IMR-90 (cell line): ENCODE measurements around the gene OSCP1. TPM values are rescaled to one million over a fixed set of nuclear protein-coding genes. Genes with fewer than 3 reads are reported as not detected.

Source experiments
- ATAC-seq: fragments of 200-7000 bp; cut with Tn5 transposase; 2 replicates; pipeline ENCODE4 v1.9.1; 2020; ENCODE audit warnings: low read depth, mild to moderate bottlenecking, moderate library complexity
- BruUV-seq: library from RNA; stranded (reverse); fragments of 400-500 nt; replicated peaks from 2 replicates; lab custom pipeline; 2021; lab: Mats Ljungman, UMichigan
- CTCF ChIA-PET: fragments of 300-600 bp; formaldehyde crosslinking; extraction: SDS; loops from one replicate; lab custom pipeline; 2021; ENCODE audit warnings: antibody characterized with exemption; lab: Yijun Ruan, JAX
- POLR2A ChIA-PET: fragments of 300-600 bp; sonication (Branson Sonifier 250); formaldehyde crosslinking; loops from one replicate; lab custom pipeline; 2022; ENCODE audit warnings: antibody characterized with exemption; ENCODE audit not compliant: unreplicated experiment; lab: Charles Lee
- DNase-seq: peaks from one replicate; pipeline ENCODE4 v3.0.0; 2013
- H2AFZ ChIP-seq: replicated peaks from 2 replicates; pipeline ENCODE3; 2013; ENCODE audit warnings: low read length, mild to moderate bottlenecking; ENCODE audit not compliant: poor library complexity
- H2AK5ac ChIP-seq: 2 replicates; pipeline ENCODE4 v1.6.1; 2013; ENCODE audit warnings: low read depth, low read length, inconsistent platforms
- H2AK9ac ChIP-seq: replicated peaks from 2 replicates; pipeline ENCODE3; 2013; ENCODE audit warnings: mild to moderate bottlenecking, low read depth, low read length, moderate library complexity; ENCODE audit not compliant: poor library complexity
- H2BK120ac ChIP-seq: 2 replicates; pipeline ENCODE4 v1.6.1; 2013; ENCODE audit warnings: low read depth, low read length, inconsistent platforms
- H2BK15ac ChIP-seq: 3 replicates; pipeline ENCODE4 v1.6.1; 2013; ENCODE audit warnings: low read depth, low read length, inconsistent platforms
- H2BK20ac ChIP-seq: 2 replicates; pipeline ENCODE4 v1.6.1; 2013; ENCODE audit warnings: low read depth, mild to moderate bottlenecking, inconsistent platforms, low read length, moderate library complexity
- H2BK5ac ChIP-seq: 2 replicates; pipeline ENCODE4 v1.6.1; 2013; ENCODE audit warnings: mild to moderate bottlenecking, low read depth, low read length, inconsistent platforms; ENCODE audit not compliant: poor library complexity, severe bottlenecking
- H3K14ac ChIP-seq: replicated peaks from 2 replicates; pipeline ENCODE4 v1.6.1; 2013; ENCODE audit warnings: low read depth, low read length, inconsistent platforms
- H3K18ac ChIP-seq: 2 replicates; pipeline ENCODE4 v1.6.1; 2013; ENCODE audit warnings: low read depth, low read length, control low read depth
- H3K23ac ChIP-seq: 2 replicates; pipeline ENCODE4 v1.6.1; 2013; ENCODE audit warnings: low read depth, low read length, inconsistent platforms
- H3K27ac ChIP-seq: 2 replicates; pipeline ENCODE4 v1.5.1; 2013; ENCODE audit warnings: mild to moderate bottlenecking, control low read depth, low read length; ENCODE audit not compliant: insufficient read depth
- H3K27me3 ChIP-seq: 2 replicates; pipeline ENCODE4 v1.6.1; 2013; ENCODE audit warnings: low read length; ENCODE audit not compliant: control insufficient read depth, insufficient read depth
- H3K36me3 ChIP-seq: 2 replicates; pipeline ENCODE4 v1.6.1; 2013; ENCODE audit warnings: low read length, mixed read lengths; ENCODE audit not compliant: control insufficient read depth, insufficient read depth
- H3K4ac ChIP-seq: 2 replicates; pipeline ENCODE4 v1.6.1; 2013; ENCODE audit warnings: low read depth, low read length, inconsistent platforms
- H3K4me1 ChIP-seq: 2 replicates; pipeline ENCODE4 v1.6.1; 2013; ENCODE audit warnings: low read length, mixed read lengths; ENCODE audit not compliant: control insufficient read depth, insufficient read depth
- H3K4me2 ChIP-seq: 2 replicates; pipeline ENCODE4 v1.6.1; 2013; ENCODE audit warnings: low read depth, mild to moderate bottlenecking, control low read depth, low read length, moderate library complexity
- H3K4me3 ChIP-seq: 2 replicates; pipeline ENCODE4 v1.5.1; 2013; ENCODE audit warnings: low read depth, mild to moderate bottlenecking, control low read depth, low read length, moderate library complexity; ENCODE audit not compliant: insufficient read depth
- H3K56ac ChIP-seq: 2 replicates; pipeline ENCODE4 v1.6.1; 2013; ENCODE audit warnings: low read length, inconsistent platforms; ENCODE audit not compliant: insufficient read depth; ENCODE audit errors: extremely low read depth
- H3K79me1 ChIP-seq, 2 experiments: 2 replicates each; pipeline ENCODE4 v1.6.1; 2013; ENCODE audit warnings: low read length in 2 of 2, inconsistent platforms in 1 of 2, low read depth in 1 of 2
- H3K9ac ChIP-seq: 2 replicates; pipeline ENCODE4 v1.6.1; 2013; ENCODE audit warnings: low read depth, low read length, control low read depth
- H3K9me1 ChIP-seq: 2 replicates; pipeline ENCODE4 v1.6.1; 2013; ENCODE audit warnings: low read length, inconsistent platforms; ENCODE audit not compliant: insufficient read depth
- H3K9me3 ChIP-seq: 2 replicates; pipeline ENCODE4 v1.6.1; 2013; ENCODE audit warnings: low read length; ENCODE audit not compliant: control insufficient read depth, insufficient read depth
- H4K20me1 ChIP-seq: 2 replicates; pipeline ENCODE4 v1.6.1; 2013; ENCODE audit warnings: low read length, inconsistent platforms; ENCODE audit not compliant: insufficient read depth
- H4K5ac ChIP-seq: 2 replicates; pipeline ENCODE4 v1.6.1; 2013; ENCODE audit warnings: mild to moderate bottlenecking, low read depth, low read length, control low read depth
- H4K8ac ChIP-seq, 2 experiments: 2 replicates each; pipeline ENCODE4 v1.6.1; 2013; ENCODE audit warnings: low read depth in 2 of 2, low read length in 2 of 2, control low read depth in 1 of 2, inconsistent platforms in 1 of 2
- H4K91ac ChIP-seq: 2 replicates; pipeline ENCODE4 v1.6.1; 2013; ENCODE audit warnings: low read depth, low read length, inconsistent platforms; ENCODE audit not compliant: insufficient read depth
- CEBPB ChIP-seq: IDR thresholded peaks from 2 replicates; pipeline ENCODE4 v1.6.1; 2012; ENCODE audit warnings: low read depth, low read length, improper control_type of control experiment
- CHD1 ChIP-seq: IDR thresholded peaks from 2 replicates; pipeline ENCODE4 v1.6.1; 2012; ENCODE audit warnings: low read depth, low read length, improper control_type of control experiment
- CTCF ChIP-seq: conservative IDR thresholded peaks from 2 replicates; pipeline ENCODE4 v1.5.1; 2012; ENCODE audit warnings: mild to moderate bottlenecking, low read depth, low read length, improper control_type of control experiment
- ELK1 ChIP-seq: fragments of 150-350 bp; IDR thresholded peaks from 2 replicates; pipeline ENCODE4 v1.6.1; 2016; ENCODE audit warnings: low read depth, mild to moderate bottlenecking, low read length, moderate library complexity, borderline replicate concordance
- FOS ChIP-seq: fragments of 150-350 bp; IDR thresholded peaks from 2 replicates; pipeline ENCODE4 v1.6.1; 2016; ENCODE audit warnings: low read depth, low read length
- MAFK ChIP-seq: IDR thresholded peaks from 2 replicates; pipeline ENCODE4 v1.6.1; 2012; ENCODE audit warnings: low read depth, low read length, improper control_type of control experiment
- MAZ ChIP-seq: IDR thresholded peaks from 2 replicates; pipeline ENCODE4 v1.6.1; 2012; ENCODE audit warnings: low read depth, mild to moderate bottlenecking, low read length, improper control_type of control experiment, moderate library complexity, borderline replicate concordance
- MXI1 ChIP-seq: IDR thresholded peaks from 2 replicates; pipeline ENCODE4 v1.6.1; 2012; ENCODE audit warnings: low read depth, mild to moderate bottlenecking, low read length, moderate library complexity, borderline replicate concordance
- NFE2L2 ChIP-seq: fragments of 150-350 bp; IDR thresholded peaks from 2 replicates; pipeline ENCODE4 v1.6.1; 2016; ENCODE audit warnings: low read depth, mild to moderate bottlenecking, low read length
- POLR2A ChIP-seq: IDR thresholded peaks from 2 replicates; pipeline ENCODE4 v1.6.1; 2012; ENCODE audit warnings: mild to moderate bottlenecking, low read depth, low read length
- RAD21 ChIP-seq: IDR thresholded peaks from 2 replicates; pipeline ENCODE4 v1.6.1; 2012; ENCODE audit warnings: low read length, improper control_type of control experiment
- RCOR1 ChIP-seq: IDR thresholded peaks from 2 replicates; pipeline ENCODE4 v1.6.1; 2012; ENCODE audit warnings: mild to moderate bottlenecking, low read length, improper control_type of control experiment; ENCODE audit not compliant: insufficient replicate concordance
- RFX5 ChIP-seq: IDR thresholded peaks from 2 replicates; pipeline ENCODE4 v1.8.0; 2012; ENCODE audit warnings: low read depth, mild to moderate bottlenecking, low read length, moderate library complexity
- SMC3 ChIP-seq: fragments of 150-350 bp; IDR thresholded peaks from 2 replicates; pipeline ENCODE4 v1.6.1; 2016; ENCODE audit warnings: low read depth, mild to moderate bottlenecking, antibody characterized with exemption, low read length, moderate library complexity
- USF2 ChIP-seq: fragments of 150-350 bp; IDR thresholded peaks from 2 replicates; pipeline ENCODE4 v1.6.1; 2017; ENCODE audit warnings: mild to moderate bottlenecking, antibody characterized with exemption, low read length, low read depth
- WGBS, 2 experiments: methylation state at CpG; one replicate each; pipeline versions ENCODE4 v1.1.5 to v1.1.7; 2013; ENCODE audit warnings: missing lambda C conversion rate in 2 of 2; ENCODE audit not compliant: insufficient read length in 1 of 2; ENCODE audit errors: extremely low coverage in 2 of 2; 5-methylcytosine and 5-hydroxymethylcytosine counted together
- dilution Hi-C: fragments of 300-500 bp; cut with HindIII; formaldehyde crosslinking; loops from one replicate; pipeline ENCODE4 v1.14.3; 2018; ENCODE audit warnings: low sequenced_read_pairs; ENCODE audit not compliant: unreplicated experiment
- in situ Hi-C: fragments of 300-500 bp; cut with MboI; formaldehyde crosslinking; loops from 3 replicates; pipeline ENCODE4 v1.14.3; 2019; ENCODE audit warnings: low sequenced_read_pairs, inconsistent platforms, mixed read lengths
- intact Hi-C: fragments of 100-400 bp; cut with micrococcal nuclease; formaldehyde crosslinking; loops from 2 replicates; pipeline ENCODE4 v1.10.0; 2022
- polyA plus RNA-seq, 3 experiments: library from polyadenylated mRNA; depleted of rRNA; stranded (reverse); fragments of >200 nt; gene quantifications; 2 replicates each; pipeline ENCODE4 v1.2.3, GENCODE V29; 2012; ENCODE audit warnings: low replicate concordance in 1 of 3
- total RNA-seq: library from RNA; depleted of rRNA; stranded (reverse); fragments of >200 nt; gene quantifications from 2 replicates; pipeline ENCODE4 v1.2.3, GENCODE V29; 2012

Gene OSCP1
- total and polyA plus RNA-seq, 2 of the 4 experiments (the other 2 are of a cell fraction): 7.8 to 11.8 TPM

- Histone ChIP-seq H3K4me3 (no peak overlapping the region), H4K8ac (no peak overlapping the region), H2BK15ac (no peak overlapping the region), H3K79me1 (peaks cover 0 to 11% of the 10 kb centered on the region in 2 experiments; a peak in 2 of 4 replicates), H3K27me3 (no peaks in the 10 kb centered on the region), H3K27ac (no peak overlapping the region), H3K14ac (no peak overlapping the region), H3K9me1 (no peaks in the 10 kb centered on the region), H3K4me2 (no peak overlapping the region), H2AK5ac (no peak overlapping the region), H2AFZ (no peak overlapping the region), H2BK20ac (no peak overlapping the region), H3K4me1 (peaks cover 2% of the 10 kb centered on the region; the same call in 1 of the 2 replicates), H4K91ac (no peak overlapping the region), H4K5ac (no peak overlapping the region), H3K9ac (no peak overlapping the region), H2BK5ac (no peak overlapping the region), H2BK120ac (no peak overlapping the region; the same call in 1 of the 2 replicates), H3K4ac (no peak overlapping the region), H3K23ac (no peak overlapping the region), H4K20me1 (no peaks in the 10 kb centered on the region), H3K9me3 (no peaks in the 10 kb centered on the region), H3K36me3 (no peaks in the 10 kb centered on the region), H2AK9ac (no peak overlapping the region), H3K18ac (no peak overlapping the region), H3K56ac (no peak overlapping the region)
- 43% methylated on average over 1 of the region's 5 CpGs; no CpG with 5 or more reads in 1 of the 2 experiments for WGBS, 2 experiments
- in situ Hi-C loops (no loop called here), dilution Hi-C loops (no loop called here), intact Hi-C loops (no loop called here)
- ChIA-PET CTCF (no interaction called here), POLR2A (no interaction called here)
- no peak for ATAC-seq
- no TSS peak for BruUV-seq
- no peak for DNase-seq
- TF ChIP-seq MAFK: no peak
- TF ChIP-seq USF2: no peak
- no peak for TF ChIP-seq RCOR1
- no peak for TF ChIP-seq POLR2A
- TF ChIP-seq MAZ: no peak
- TF ChIP-seq FOS: no peak
- no peak for TF ChIP-seq CHD1
- TF ChIP-seq CTCF: no peak
- no peak for TF ChIP-seq NFE2L2
- no peak for TF ChIP-seq SMC3
- TF ChIP-seq MXI1: no peak
- TF ChIP-seq CEBPB: no peak
- no peak for TF ChIP-seq RAD21
- no peak for TF ChIP-seq RFX5
- no peak for TF ChIP-seq ELK1
Observed at GRCh38 chr1:36446746-36447145, 3.5 kb downstream of the OSCP1 start.
